GM18508 (cell line): ENCODE measurements around the gene KANK3.
"Not testable (repeated sequence)": the region's sequence is repeated elsewhere in the genome, so short reads cannot be mapped to it uniquely, and the experiment has no call there.

Source experiments
- ATAC-seq: cut with Tn5 transposase; IDR thresholded peaks from one replicate; pipeline ENCODE4 v1.9.1; 2021; ENCODE audit warnings: moderate number of reproducible peaks; ENCODE audit not compliant: insufficient read depth, unreplicated experiment

Gene KANK3

DNA sequence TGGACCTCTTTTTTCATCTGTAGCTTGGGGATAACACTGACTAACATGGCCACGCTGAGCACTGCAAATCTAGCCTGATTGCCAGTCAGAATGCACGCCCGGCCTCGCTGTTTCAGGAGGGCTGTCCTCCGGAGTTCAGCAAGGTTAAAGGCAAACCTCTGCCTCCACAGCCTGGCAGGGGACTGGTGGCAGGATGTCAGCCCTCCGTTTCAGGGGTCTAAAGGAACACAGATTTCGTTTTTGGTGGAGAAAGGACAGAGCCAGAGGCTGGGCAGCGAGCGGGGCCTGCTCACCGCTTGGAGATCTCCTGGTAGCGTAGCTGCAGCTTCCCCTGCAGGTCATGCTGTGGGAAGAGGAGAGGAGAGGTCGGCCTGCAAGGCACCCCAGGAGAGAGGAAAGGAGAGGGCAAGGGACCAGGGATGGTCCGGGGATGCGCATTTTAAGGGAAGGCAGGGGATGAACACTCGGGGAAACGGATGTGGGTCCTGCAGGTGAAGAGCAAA, 22.4 kb downstream of the KANK3 start:
- no peak for ATAC-seq

DNA sequence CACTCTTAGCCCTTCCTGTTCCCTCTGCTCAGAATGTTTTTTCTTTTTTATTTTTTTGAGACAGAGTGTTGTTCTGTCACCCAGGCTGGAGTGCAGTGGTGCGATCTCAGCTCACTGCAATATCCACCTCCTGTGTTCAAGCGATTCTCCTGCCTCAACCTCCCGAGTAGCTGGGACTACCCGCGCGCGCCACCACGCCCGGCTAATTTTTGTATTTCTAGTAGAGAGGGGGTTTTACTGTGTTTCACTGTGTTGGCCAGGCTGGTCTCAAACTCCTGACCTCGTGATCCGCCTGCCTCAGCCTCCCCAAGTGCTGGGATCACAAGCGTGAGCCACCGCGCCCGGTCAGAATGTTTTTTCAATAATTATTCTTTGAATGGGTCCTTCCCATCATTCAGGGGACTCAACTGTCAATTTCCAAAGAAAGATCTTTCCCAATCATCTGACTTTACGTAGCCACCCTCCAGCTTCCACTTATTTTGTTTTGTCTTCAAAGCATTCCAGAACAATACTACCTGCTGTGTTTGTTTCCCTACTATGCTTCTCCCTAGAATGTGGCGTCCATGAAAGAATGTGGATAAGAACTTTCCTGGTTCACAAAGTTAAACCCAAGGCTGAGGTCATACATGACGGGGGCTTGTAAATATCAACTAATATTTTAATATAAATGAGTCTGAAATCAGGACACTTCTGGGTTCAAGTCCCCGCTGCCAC, 23.1 kb downstream of the KANK3 start:
- no peak for ATAC-seq

DNA sequence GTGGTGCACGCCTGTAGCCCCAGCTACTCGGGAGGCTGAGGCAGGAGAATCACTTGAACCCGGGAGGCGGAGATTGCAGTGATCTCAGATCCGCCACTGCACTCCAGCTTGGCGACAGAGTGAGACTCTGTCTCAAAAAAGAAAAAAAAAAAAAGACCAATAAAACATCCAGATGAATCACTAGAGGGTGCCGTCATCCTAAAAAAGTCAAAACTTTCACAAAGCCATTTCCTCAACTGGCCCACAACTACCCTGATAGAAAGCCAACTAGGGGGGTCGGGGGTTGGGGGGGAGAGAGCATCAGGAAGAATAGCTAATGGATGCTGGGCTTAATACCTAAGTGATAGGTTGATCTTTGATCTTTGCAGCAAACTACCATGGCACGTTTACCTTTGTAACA, 24.2 kb downstream of the KANK3 start:
- ATAC-seq = not testable (repeated sequence)

DNA sequence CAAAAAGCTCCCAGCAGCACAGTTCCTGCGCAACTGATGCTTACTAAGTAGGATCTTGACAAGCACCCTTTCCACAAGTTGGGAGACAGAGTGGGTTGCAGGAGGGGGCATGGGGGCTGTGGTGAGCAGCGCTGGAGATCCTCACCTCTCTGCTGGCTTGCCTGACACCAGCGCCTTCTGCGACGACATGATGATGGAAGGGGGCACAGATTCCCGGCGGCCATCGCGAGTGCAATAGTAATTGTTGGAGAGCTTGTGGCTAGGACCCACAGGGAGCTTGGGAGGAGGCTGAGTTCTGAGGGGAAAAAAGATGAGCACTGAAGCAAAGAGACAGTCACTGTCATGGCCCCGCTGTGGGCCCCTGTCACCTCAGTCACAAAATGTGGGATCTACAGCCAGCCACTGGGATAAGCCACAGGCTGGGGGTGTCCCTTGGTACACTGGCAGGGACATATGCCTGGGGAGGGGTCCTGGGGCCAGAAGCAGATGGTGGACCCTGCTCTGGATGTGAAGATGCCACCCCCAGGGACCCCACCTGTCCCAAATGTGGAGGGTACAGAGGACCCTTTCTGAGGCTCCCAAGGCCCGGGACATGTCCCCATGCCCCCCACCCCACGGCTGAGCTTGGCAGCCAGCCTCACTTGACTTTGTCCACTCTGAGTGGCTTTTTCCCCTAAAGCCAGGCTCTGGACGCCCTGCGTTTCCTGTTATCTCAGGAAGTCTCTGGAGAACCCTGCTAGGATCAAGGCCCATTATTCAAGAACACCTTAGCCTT, 26.5 kb downstream of the KANK3 start:
- ATAC-seq = no peak

DNA sequence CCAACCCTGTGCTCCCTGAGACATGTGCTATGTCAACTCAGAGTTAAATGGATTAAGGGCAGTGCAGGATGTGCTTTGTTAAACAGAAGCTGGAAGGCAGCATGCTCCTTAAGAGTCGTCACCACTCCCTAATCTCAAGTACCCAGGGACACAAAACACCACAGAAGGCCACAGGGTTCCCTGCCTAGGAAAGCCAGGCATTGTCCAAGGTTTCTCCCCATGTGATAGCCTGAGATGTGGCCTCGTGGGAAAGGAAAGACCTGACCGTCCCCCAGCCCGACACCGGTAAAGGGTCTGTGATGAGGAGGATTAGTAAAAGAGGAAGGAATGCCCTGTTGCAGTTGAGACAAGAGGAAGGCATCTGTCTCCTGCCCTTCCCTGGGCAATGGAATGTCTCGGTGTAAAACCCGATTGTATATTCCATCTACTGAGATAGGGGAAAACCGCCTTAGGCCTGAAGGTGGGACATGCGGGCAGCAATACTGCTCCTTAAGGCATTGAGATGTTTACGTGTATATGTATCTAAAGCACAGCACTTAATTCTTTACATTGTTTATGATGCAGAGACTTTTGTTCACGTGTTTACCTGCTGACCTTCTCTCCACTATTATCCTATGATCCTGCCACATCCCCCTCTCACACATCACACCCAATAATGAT, 28.0 kb downstream of the KANK3 start:
- ATAC-seq = not testable (repeated sequence)

DNA sequence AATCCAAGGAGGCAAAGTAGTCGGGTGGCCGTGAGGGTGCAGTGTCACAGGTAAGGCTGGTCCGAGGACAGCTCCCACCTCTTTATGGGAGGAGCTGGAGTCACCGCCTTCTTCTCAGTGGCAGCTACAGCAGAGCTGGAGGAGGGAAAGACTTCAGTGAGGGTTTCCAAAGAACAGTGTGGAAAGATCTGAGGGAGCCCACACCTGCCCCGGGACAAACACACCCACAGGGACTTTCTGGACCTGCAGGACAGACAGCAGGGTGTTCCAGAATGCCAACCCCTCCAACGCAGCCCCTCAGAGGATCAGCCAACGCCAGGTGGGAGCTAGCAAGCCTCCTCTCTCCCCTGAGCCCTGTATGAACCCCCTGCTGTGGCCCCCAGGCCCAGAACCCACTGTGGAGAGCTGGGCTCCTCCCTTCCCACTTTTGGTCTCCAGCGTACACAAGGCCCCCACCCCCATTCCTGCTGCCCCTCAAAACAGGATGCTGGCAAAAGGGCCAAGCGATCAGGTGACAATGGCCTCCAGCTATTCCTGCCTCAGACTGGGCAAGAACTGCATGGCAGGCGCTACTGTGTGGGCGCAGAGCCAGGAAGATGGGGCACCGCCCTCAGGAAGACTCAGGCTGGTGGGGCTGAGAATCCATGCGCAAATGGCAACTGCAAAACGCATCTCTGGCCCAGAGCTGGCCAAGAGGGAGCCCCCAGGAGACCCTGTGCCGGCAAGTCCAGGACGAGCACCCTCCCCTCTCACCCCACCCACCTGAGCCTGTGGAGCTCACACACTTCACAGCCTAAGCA, 31.4 kb downstream of the KANK3 start:
- ATAC-seq = no peak

DNA sequence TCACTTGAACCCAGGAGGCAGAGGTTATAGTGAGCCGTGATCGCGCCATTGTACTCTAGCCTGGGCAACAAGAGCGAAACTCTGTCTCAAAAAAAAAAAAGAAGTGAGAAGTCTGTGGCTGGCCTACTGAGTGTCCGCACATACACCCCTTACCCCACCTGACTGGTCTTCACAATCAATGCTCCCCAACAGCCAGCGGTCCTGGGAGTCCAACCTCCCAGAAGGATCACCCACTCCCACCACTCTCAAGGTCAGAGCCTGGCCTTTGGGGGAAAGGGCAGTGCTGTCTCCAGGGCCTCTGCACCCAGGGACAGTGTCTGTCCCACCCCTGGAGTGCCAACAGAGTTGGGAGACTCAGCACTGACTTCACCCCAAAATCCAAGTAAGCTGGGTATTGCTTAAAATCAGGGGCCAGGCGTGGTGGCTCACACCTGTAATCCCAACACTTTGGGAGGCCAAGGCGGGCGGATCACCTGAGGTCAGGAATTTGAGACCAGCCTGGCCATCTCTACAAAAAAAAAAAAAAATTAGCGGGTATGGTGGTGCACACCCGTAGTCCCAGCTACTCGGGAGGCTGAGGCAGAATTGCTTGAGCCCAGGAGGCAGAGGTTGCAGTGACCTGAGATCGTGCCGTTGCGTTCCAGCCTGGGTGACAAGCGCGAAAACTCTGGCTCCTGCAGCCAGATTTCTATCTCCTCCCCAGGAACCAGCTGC, 32.6 kb downstream of the KANK3 start:
- ATAC-seq = no peak

DNA sequence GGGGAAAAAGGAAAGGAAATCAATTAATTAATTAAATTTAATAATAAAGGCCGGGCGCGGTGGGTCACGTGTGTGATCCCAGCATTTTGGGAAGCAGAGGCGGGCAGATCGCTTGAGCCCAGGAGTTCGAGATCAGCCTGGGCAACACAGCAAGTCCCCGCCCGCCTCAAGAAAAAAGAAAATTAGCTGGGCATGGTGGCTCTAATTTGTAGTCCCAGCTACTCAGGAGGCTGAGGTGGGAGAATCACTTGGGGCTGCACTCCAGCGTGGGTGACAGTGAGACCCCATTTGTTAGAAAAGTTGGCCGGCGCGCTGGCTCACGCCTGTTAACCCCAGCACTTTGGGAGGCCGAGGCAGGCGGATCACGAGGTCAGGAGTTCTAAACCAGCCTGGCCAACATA, 34.2 kb downstream of the KANK3 start:
- ATAC-seq = no peak

DNA sequence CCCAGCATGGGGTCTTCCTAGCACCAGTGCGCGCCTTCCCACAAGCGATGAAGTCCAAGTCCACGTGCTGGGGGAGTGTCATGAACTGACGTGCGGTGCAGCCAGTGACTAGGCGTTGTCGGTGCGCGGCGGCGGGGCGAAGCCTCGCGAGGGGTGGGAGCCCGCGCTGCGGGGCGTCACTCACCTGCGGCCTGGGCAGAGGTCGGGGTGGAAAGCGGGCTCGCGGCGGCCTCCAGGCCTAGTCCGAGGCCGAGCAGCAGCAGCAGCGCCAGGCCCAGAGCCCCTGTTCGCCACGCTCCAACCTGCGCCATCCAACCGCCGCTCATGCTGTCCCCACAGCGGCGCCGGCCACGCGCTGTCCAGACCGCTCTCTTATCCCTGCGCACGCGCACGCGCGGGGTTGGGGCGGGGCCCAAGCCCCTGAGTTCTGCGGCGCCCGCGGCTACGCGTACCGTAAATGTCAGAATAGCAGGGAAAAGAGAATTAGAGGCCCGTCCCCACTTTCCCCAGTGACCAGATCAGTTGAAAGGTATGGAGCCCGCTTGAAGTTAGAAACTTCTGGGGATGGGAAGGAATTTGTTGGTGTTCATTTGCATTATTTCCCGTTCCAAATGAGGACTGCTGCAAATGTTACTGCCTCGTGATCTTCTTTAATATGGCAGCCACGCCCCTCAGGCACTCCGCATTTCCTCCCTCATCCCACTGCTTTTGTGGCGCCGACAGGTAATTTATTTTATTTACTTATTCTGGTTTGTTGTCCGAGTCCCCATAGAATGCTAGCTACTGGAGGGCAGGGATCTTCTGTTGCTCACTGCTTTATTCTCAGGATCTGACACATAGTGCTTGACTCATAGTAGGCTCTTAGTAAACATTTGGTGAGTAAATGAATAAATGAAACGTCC, 34.8 kb downstream of the KANK3 start, which contains the start of gene CD320:
Gene CD320 (minus strand): TSS at position 394 of the 902 bp plus-strand sequence. CDS start 68 bp downstream, at position 326.
- no peak for ATAC-seq

DNA sequence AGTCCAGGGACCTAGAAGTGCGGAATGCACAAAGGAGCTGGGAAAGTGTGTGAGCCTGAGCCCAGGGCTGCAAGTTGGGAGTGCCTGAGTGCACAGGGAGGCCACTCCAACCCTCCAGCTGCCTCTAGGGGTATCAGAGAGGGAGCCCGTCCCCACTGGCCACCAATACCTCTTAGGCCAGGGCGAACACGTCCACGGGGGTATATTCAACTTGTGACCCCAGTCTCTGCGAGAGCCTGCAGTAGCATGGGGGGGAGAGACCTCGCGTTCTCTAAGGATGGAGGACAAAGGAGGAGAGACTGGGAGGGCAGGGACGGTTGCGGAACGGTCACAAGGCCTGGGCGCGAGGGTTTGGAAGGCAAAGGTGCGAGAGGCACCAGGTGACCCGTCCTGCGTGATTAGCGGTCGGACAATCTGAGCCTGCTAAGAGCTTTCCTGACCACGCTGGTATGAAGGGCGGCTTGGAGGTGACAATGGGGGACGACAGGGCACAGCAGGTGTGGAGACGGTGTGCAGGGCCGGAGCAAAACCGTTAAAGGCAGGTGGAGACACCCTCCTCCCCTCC, 35.6 kb downstream of the KANK3 start:
- ATAC-seq = no peak

DNA sequence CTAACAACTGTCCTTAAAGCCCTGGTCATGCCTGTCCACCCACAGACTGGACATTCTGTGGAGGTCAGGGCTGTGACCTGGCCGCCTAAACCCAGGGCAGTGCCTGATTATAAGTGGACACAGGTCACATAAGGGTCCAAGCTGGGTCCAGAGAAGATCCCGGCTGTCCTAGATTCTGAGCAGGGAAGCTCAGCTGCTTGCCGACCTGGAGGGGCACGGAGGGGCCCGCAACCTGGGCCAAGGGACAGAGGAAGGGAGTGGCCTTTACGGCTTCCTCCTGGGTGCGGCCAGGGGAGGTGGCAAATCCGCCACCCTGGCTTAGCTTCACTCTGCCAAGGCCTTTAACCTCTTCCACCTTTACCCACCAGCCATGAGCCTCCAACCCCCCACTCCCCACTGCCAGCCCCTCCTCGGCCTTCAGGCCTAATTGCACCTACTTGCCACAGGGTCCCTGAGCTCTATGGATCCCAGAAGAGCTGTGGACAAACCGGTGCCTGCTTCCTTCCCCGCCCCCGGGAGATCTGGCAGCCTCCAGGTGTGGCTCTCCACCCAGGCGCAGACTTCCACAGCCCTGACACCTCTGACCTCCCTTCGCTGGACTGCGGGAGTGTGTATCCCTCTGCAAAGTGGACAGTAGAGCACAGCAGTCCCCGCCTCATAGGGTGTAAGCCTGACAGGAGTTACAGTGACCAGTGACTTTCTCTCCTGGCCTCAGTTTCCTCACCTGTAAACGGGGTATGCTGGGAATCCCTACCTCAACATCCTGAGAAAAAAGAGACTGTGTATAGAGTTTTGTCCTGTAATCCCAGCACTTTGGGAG, 36.6 kb downstream of the KANK3 start:
- ATAC-seq = no peak

DNA sequence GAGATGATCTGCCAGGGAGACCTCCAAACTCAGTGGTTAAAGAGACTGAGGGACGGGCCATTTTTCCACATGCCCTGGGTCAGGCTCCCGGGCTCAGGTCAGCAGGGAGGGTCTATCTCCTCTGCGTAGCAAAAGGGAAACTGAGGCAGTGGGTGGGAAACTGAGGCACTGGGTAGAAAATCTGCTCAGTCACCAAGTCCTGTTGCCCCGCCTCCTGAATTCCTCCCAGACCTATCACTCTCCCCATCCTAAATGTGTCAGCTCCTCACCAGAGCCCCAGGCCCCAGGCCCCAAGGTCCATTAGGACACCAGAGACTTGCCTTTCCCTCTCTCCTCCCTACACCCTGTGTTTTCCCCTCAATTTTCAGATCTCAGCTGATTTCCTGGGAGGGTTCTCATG, 37.3 kb downstream of the KANK3 start:
- ATAC-seq = no peak

DNA sequence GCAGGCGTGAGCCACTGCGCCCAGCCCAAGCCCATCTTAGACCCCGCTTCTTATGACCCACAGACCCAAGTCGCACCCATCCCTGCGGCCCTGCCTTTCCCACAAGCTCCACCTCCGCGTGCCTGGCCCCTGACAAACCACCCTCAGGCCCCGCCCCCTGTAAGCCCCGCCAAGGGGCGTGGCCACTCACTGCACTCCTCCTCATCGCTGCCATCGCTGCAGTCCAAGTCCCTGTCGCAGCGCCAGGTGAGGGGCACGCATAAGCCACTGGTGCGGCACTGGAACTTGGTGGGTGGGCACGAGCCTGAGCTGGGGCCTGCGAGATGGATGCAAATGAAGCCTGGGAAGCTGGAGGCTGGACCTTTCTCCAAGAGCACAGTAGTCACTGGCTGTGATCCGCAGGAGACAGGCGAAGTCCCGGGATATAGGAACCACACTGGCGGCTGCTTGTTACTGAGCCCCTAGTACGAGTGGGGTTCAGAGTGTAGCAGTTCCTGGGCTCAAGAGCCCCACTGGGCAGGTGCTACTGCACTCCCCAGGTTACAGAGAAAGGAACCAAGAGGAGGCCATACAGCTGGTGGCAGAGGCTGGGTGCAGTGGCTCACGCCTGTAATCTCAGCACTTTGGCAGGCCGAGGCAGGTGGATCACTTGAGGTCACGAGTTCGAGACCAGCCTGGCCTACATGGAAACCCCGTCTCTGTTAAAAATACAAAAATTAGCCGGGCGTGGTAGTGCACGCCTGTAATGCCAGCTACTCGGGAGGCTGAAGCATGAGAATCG, 38.0 kb downstream of the KANK3 start:
- ATAC-seq = no peak

DNA sequence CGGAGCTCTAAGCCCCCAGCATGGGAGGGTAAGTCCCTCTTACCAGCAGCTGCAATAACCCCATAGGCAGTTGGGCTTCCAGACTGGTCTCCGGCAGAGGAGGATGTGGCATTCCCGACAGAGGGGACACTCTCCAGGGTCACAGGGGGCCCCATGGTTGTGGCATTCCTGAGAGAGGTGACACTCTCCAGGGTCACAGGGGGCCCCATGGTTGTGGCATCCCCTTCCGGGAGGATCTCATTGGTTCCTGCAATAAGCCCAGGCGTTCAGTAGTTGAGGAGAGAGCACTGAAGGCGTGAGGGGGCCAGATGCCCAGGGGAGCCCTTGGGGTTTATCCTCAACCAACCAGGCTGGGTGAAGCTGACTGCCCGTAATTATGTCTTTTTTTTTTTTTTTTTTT, 40.3 kb downstream of the KANK3 start:
- no peak for ATAC-seq

DNA sequence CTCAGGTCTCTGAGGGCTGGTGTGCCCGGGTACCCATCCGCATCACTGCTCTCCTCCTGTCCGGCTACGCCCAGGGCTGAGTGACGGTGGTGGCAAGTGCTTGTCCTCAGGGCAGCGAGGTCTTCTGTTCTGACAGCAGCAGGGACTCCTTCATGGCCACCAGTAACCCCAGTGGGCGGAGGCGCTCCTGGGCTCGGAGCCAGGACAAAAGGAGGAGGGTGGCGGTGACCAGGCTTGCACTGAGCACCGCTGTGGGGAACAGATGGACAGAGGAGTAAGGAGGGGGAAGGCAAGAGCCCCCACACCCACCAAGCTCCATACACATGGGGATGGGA, 40.7 kb downstream of the KANK3 start:
- no peak for ATAC-seq

DNA sequence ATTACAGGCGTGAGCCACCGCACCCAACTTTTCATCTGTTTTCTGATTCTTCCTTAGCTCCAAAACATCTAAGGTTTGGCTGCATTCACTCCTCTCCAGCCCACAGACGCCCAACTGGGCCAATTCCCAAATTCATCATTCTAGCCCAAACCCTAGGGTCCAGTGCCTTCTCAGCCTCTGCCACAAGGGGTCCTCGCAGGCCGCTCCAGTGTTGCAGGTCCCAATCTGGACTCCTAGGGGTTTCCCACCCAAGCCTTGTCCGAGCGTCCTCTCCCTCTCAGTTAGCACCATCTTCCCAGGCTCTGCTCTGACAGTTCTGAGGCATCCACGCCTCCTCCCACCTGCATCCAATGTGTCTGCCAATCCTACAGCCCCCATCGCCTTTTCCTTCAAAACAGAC, 51.7 kb downstream of the KANK3 start:
- not testable (repeated sequence) for ATAC-seq

DNA sequence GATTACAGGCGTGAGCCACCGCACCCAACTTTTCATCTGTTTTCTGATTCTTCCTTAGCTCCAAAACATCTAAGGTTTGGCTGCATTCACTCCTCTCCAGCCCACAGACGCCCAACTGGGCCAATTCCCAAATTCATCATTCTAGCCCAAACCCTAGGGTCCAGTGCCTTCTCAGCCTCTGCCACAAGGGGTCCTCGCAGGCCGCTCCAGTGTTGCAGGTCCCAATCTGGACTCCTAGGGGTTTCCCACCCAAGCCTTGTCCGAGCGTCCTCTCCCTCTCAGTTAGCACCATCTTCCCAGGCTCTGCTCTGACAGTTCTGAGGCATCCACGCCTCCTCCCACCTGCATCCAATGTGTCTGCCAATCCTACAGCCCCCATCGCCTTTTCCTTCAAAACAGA, 66.6 kb downstream of the KANK3 start:
- not testable (repeated sequence) for ATAC-seq
